Measurements from ENCODE around the gene C9orf40.

C9orf40 gene

GRCh38 chr9:74942801-74943200 lies 9.9 kb downstream of the C9orf40 start:
- H3K4me3 ChIP-seq (ENCODE audit: insufficient read depth, low read depth, low read length, poor library complexity, severe bottlenecking): no peak overlapping the region
- DNase-seq: no peak
- no peaks in the 10 kb centered on the region for H3K36me3 ChIP-seq (ENCODE audit: control insufficient read depth, insufficient read depth, low read length)
- H3K27me3 ChIP-seq (replicated peaks; ENCODE audit: control insufficient read depth, insufficient read depth, low read length, poor library complexity, severe bottlenecking): no peaks in the 10 kb centered on the region
- no peaks in the 10 kb centered on the region for H3K9me3 ChIP-seq (ENCODE audit: control insufficient read depth, low read length)
- no peak overlapping the region for H3K27ac ChIP-seq (ENCODE audit: insufficient read depth, low read length, poor library complexity, severe bottlenecking)
- peaks cover 3% of the 10 kb centered on the region for H3K4me1 ChIP-seq (ENCODE audit: control insufficient read depth, insufficient read depth, low read length, poor library complexity, severe bottlenecking)

DNA sequence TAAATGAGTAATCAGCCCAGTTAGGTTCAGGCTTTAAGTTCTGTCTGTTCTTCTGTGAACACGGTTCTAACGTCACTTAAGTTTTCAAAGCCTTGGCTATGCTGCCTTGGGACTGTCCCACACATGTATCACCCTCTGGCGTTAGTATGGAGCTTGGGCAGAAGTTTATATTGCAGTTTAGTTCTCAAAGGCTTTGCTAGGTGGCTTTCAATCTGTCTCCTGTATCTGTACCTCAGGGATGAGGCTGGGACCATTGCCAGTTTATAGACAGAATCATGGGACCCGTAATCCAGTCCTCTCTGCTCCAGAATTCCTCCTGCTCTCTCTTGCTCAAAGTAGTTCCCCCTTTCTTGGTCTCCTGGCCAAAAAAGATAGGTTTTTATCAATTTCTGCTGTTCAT lies 12.1 kb downstream of the C9orf40 start:
- no peak overlapping the region for H3K27ac ChIP-seq (ENCODE audit: insufficient read depth, low read length, poor library complexity, severe bottlenecking)
- H3K4me1 ChIP-seq (ENCODE audit: control insufficient read depth, insufficient read depth, low read length, poor library complexity, severe bottlenecking): peaks cover 3% of the 10 kb centered on the region
- H3K4me3 ChIP-seq (ENCODE audit: insufficient read depth, low read depth, low read length, poor library complexity, severe bottlenecking): no peak overlapping the region
- no peak for DNase-seq
- no peaks in the 10 kb centered on the region for H3K27me3 ChIP-seq (replicated peaks; ENCODE audit: control insufficient read depth, insufficient read depth, low read length, poor library complexity, severe bottlenecking)
- no peaks in the 10 kb centered on the region for H3K36me3 ChIP-seq (ENCODE audit: control insufficient read depth, insufficient read depth, low read length)
- no peaks in the 10 kb centered on the region for H3K9me3 ChIP-seq (ENCODE audit: control insufficient read depth, low read length)

GRCh38 chr9:74935008-74935407 lies 17.7 kb downstream of the C9orf40 start:
- H3K9me3 ChIP-seq (ENCODE audit: control insufficient read depth, low read length): no peaks in the 10 kb centered on the region
- no peaks in the 10 kb centered on the region for H3K36me3 ChIP-seq (ENCODE audit: control insufficient read depth, insufficient read depth, low read length)
- no peak overlapping the region for H3K4me3 ChIP-seq (ENCODE audit: insufficient read depth, low read depth, low read length, poor library complexity, severe bottlenecking)
- no peak for DNase-seq
- no peak overlapping the region for H3K27ac ChIP-seq (ENCODE audit: insufficient read depth, low read length, poor library complexity, severe bottlenecking)
- H3K4me1 ChIP-seq (ENCODE audit: control insufficient read depth, insufficient read depth, low read length, poor library complexity, severe bottlenecking): no peaks in the 10 kb centered on the region
- H3K27me3 ChIP-seq (replicated peaks; ENCODE audit: control insufficient read depth, insufficient read depth, low read length, poor library complexity, severe bottlenecking): no peaks in the 10 kb centered on the region

DNA sequence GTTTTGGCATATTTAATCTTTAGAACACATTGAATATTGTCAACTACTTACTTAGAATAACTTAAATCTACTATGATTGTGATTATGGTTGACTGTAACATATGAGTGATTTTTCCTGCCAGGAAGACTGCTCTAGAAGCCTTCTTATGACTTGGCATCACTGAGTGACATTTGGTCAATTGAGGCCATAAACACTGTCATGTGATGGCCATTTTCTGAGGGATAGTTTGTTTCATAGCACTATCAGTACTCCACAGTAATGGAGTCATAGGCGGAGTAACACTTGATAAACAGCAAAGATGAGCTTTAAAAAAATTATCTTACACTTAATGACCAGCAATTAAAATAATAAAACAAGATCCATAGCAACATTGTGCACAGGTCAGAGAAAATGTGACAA lies 31.0 kb downstream of the C9orf40 start:
- DNase-seq: no peak
- Histone ChIP-seq H3K27me3 (replicated peaks; ENCODE audit: control insufficient read depth, insufficient read depth, low read length, poor library complexity, severe bottlenecking) (no peaks in the 10 kb centered on the region), H3K4me1 (ENCODE audit: control insufficient read depth, insufficient read depth, low read length, poor library complexity, severe bottlenecking) (no peaks in the 10 kb centered on the region), H3K4me3 (ENCODE audit: insufficient read depth, low read depth, low read length, poor library complexity, severe bottlenecking) (no peak overlapping the region), H3K9me3 (ENCODE audit: control insufficient read depth, low read length) (no peaks in the 10 kb centered on the region), H3K27ac (ENCODE audit: insufficient read depth, low read length, poor library complexity, severe bottlenecking) (no peak overlapping the region), H3K36me3 (ENCODE audit: control insufficient read depth, insufficient read depth, low read length) (no peaks in the 10 kb centered on the region)

DNA sequence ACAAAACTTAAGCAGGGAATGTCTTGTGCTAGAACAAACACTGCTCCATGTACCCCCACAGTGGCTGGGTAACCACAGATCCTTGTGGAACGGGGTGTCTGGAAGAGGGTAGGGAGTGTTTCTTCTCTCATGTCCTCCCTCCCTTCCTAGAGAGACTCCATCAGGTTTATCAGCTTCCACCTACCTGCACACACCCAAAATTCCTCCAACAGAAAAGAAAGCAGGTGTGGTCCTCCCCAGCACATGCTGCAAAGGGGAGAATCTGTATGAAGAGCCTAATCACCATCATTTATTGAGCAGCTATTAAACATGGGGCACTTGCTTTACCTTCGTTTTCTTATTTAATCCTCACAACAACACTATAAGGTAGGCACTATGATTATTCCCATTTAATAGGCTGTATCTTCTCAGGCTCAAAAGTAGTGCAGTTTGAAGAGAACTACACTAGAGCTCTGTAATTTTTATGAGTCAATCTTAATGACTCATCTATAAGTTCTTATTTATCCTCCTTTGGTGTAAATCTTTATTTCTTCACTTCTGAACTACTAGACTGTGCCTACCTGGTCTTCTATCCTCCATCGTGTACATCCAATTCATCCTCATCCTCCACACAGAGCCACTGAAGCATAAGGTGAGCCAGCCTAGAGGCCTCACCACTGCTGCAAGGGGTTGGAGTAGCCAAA lies 31.6 kb downstream of the C9orf40 start:
- no peaks in the 10 kb centered on the region for H3K36me3 ChIP-seq (ENCODE audit: control insufficient read depth, insufficient read depth, low read length)
- no peaks in the 10 kb centered on the region for H3K4me1 ChIP-seq (ENCODE audit: control insufficient read depth, insufficient read depth, low read length, poor library complexity, severe bottlenecking)
- H3K27ac ChIP-seq (ENCODE audit: insufficient read depth, low read length, poor library complexity, severe bottlenecking): no peak overlapping the region
- no peaks in the 10 kb centered on the region for H3K27me3 ChIP-seq (replicated peaks; ENCODE audit: control insufficient read depth, insufficient read depth, low read length, poor library complexity, severe bottlenecking)
- no peak overlapping the region for H3K4me3 ChIP-seq (ENCODE audit: insufficient read depth, low read depth, low read length, poor library complexity, severe bottlenecking)
- H3K9me3 ChIP-seq (ENCODE audit: control insufficient read depth, low read length): no peaks in the 10 kb centered on the region
- DNase-seq: no peak

DNA sequence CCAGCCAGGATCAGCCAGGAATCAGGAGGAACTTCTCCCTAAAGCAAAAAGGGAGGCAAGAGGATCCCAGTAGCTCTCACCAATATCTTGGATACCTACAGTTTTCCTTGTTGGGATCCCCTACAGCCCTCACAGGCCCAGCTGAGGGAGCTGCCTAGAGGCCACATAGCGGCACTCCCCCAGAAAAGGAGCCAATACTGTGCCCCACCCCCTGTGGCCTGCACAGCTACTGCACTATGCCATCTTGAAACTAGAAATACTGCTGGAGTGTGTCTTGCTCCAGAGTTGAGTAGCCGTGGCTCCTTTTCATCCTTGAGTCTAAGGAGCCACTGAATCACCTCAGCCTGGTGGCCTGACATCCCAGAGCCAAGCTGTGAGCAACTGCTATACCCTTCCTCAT lies 42.7 kb downstream of the C9orf40 start:
- no peak overlapping the region for H3K4me3 ChIP-seq (ENCODE audit: insufficient read depth, low read depth, low read length, poor library complexity, severe bottlenecking)
- H3K36me3 ChIP-seq (ENCODE audit: control insufficient read depth, insufficient read depth, low read length): no peaks in the 10 kb centered on the region
- no peaks in the 10 kb centered on the region for H3K9me3 ChIP-seq (ENCODE audit: control insufficient read depth, low read length)
- no peak overlapping the region for H3K27ac ChIP-seq (ENCODE audit: insufficient read depth, low read length, poor library complexity, severe bottlenecking)
- no peak for DNase-seq
- H3K27me3 ChIP-seq (replicated peaks; ENCODE audit: control insufficient read depth, insufficient read depth, low read length, poor library complexity, severe bottlenecking): no peaks in the 10 kb centered on the region
- H3K4me1 ChIP-seq (ENCODE audit: control insufficient read depth, insufficient read depth, low read length, poor library complexity, severe bottlenecking): no peaks in the 10 kb centered on the region

DNA sequence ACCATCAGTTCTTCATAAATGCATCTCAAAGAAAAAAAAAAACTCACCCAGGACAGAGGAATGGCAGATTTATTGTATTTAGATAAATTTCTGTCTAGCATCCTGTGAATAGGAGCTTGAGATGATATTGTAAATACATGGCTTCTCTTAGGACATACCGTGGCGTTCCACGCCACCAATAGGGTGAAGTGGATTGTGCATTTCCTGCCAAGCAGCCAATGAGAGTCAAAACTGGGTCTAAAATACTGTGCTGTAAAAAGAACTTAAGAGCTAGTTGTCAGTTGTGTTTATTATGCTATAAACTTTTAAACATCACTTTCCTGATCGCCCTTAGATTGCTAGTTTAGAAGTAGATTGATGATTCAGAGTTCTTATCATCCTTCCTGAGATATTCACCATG lies 44.0 kb downstream of the C9orf40 start:
- H3K27ac ChIP-seq (ENCODE audit: insufficient read depth, low read length, poor library complexity, severe bottlenecking): no peak overlapping the region
- H3K27me3 ChIP-seq (replicated peaks; ENCODE audit: control insufficient read depth, insufficient read depth, low read length, poor library complexity, severe bottlenecking): no peaks in the 10 kb centered on the region
- no peaks in the 10 kb centered on the region for H3K36me3 ChIP-seq (ENCODE audit: control insufficient read depth, insufficient read depth, low read length)
- H3K9me3 ChIP-seq (ENCODE audit: control insufficient read depth, low read length): no peaks in the 10 kb centered on the region
- no peak overlapping the region for H3K4me3 ChIP-seq (ENCODE audit: insufficient read depth, low read depth, low read length, poor library complexity, severe bottlenecking)
- DNase-seq: no peak
- no peaks in the 10 kb centered on the region for H3K4me1 ChIP-seq (ENCODE audit: control insufficient read depth, insufficient read depth, low read length, poor library complexity, severe bottlenecking)

DNA sequence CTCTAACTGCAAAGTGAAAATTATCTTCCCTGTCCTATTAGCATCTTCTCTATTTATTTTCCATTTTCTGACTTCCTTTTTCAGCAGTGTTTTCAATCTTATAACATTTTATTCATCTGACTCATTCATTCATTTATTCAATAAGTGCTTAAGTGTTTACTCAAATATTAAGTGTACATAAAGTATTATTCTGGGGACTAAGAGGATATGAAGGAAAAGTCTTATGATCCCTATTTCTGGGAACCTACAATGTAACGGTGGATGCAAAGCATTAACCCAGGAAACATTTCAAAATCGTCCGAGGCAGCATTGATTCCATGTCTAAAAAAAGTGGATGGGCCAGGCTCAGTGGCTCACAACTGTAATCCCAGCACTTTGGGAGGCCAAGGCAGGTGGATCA lies 45.6 kb downstream of the C9orf40 start:
- H3K9me3 ChIP-seq (ENCODE audit: control insufficient read depth, low read length): no peaks in the 10 kb centered on the region
- no peak overlapping the region for H3K4me3 ChIP-seq (ENCODE audit: insufficient read depth, low read depth, low read length, poor library complexity, severe bottlenecking)
- no peaks in the 10 kb centered on the region for H3K36me3 ChIP-seq (ENCODE audit: control insufficient read depth, insufficient read depth, low read length)
- no peak overlapping the region for H3K27ac ChIP-seq (ENCODE audit: insufficient read depth, low read length, poor library complexity, severe bottlenecking)
- no peak for DNase-seq
- no peaks in the 10 kb centered on the region for H3K4me1 ChIP-seq (ENCODE audit: control insufficient read depth, insufficient read depth, low read length, poor library complexity, severe bottlenecking)
- H3K27me3 ChIP-seq (replicated peaks; ENCODE audit: control insufficient read depth, insufficient read depth, low read length, poor library complexity, severe bottlenecking): no peaks in the 10 kb centered on the region

- no peaks in the 10 kb centered on the region for H3K9me3 ChIP-seq (ENCODE audit: control insufficient read depth, low read length)
- no peaks in the 10 kb centered on the region for H3K4me1 ChIP-seq (ENCODE audit: control insufficient read depth, insufficient read depth, low read length, poor library complexity, severe bottlenecking)
- no peaks in the 10 kb centered on the region for H3K36me3 ChIP-seq (ENCODE audit: control insufficient read depth, insufficient read depth, low read length)
- no peak for DNase-seq
- no peak overlapping the region for H3K4me3 ChIP-seq (ENCODE audit: insufficient read depth, low read depth, low read length, poor library complexity, severe bottlenecking)
- no peaks in the 10 kb centered on the region for H3K27me3 ChIP-seq (replicated peaks; ENCODE audit: control insufficient read depth, insufficient read depth, low read length, poor library complexity, severe bottlenecking)
- H3K27ac ChIP-seq (ENCODE audit: insufficient read depth, low read length, poor library complexity, severe bottlenecking): no peak overlapping the region
Measured at GRCh38 chr9:74901001-74901400, 51.7 kb downstream of the C9orf40 start.

Measured in effector memory CD4-positive, alpha-beta T cell (primary cell).